ENCODE measurements around the gene FBXW8.

- TF ChIP-seq CTCF (conservative IDR thresholded peaks at IDR 0.05; ENCODE audit: low read depth, low read length) (no peak), EZH2 (IDR thresholded peaks at IDR 0.05; ENCODE audit: low read length, unreplicated experiment) (no peak)
Observed at GRCh38 chr12:117014342-117014887, 103.7 kb downstream of the FBXW8 start.
